GM18873 (cell line): Measurements from ENCODE around the gene STK32B.
"Not testable (repeated sequence)": the region's sequence is repeated elsewhere in the genome, so short reads cannot be mapped to it uniquely, and the experiment has no call there.

ENCODE experiments used
- ATAC-seq: cut with Tn5 transposase; IDR thresholded peaks from one replicate; pipeline ENCODE4 v1.9.1; 2021; ENCODE audit warnings: mild to moderate bottlenecking, moderate library complexity, moderate number of reproducible peaks; ENCODE audit not compliant: unreplicated experiment, low FRiP score

Gene STK32B

DNA sequence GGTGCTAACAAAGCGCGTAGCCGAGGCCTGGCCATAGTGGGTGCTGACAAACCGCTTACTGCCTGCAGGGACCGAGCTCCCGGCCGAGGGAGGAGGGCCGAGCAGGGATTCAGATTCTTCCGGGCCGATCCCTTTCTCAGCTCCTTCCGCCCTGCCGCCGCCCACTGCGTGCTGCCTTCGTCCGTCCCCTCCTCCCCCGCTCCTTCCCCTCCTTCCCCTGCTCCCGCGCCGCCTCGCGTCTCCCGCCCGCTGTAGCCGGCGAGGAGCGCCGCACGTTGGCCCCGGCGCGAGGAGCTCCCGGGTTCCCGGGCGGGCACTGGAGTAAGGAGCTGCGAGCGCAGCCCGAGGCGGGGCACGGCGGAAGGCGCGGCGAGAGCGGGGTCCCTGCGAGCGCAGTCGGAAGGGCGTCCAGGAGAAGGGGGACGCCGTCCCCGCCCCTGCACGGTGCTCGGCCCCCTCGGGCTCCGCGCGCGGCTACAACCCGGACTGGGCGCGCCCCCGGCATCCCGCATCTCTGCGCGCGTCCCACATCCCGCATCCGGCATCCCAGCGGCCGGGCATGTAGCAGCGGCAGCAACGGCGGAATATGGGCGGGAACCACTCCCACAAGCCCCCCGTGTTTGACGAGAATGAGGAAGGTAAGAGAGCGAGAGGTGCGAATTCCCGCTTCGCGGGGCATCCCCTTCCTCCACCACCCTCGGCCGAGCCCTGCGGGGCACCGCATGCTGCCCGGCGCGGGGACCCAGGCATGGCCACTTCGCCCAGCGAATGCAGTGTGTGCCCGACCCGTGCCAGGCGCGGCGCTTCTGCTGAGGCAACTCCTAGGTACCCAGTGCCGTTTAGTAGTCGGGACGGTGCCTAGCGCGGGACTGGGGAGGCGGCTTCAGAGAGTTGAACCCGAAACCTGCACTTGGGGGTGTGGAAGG lies at the start of gene STK32B:
Gene STK32B, plus strand, starts transcription at position 203 of the 926 bp plus-strand sequence.
- ATAC-seq, result no peak

DNA sequence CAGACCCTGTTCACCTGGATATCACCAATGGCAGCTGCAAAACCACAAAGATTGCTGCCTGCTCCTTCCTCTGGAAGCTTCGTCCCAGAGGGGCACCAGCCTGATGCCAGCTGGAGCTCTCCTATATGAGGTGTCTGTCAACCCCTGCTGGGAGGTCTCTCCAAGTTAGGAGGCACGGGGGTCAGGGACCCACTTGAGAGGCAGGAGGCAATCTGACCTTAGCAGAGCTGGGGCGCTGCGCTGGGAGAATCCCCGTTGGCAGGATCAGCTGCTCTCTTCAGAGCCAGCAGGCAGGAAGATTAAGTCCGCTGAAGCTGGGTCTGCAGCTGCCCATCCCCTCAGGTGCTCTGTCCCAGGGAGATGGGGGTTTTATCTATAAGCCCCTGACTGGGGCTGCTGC lies 49.6 kb upstream of the STK32B start:
- ATAC-seq, result not testable (repeated sequence)

DNA sequence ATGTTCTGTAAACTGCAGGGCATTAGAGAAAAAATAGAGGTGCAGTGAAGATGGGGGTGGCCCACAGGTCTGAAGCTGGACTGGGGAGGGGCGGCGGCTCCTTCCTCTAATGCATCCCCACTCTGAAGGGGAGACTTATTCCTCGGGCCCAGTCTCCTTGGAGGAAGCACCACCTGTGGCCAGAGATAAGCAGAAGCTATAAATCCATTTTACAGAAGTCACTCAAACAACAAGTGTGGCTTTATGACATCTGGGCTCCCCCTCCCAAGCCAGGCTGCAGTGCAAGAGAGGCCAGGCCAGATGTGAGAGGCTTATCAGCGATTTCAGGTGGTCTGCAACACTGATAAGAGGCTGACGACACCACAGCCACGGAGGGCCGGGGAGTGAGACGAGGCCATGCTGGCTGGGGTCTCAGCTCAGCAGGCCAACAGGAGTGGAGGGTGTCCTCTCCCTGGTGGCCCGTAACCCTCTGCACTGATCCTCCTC lies 47.9 kb upstream of the STK32B start:
- ATAC-seq, result no peak

DNA sequence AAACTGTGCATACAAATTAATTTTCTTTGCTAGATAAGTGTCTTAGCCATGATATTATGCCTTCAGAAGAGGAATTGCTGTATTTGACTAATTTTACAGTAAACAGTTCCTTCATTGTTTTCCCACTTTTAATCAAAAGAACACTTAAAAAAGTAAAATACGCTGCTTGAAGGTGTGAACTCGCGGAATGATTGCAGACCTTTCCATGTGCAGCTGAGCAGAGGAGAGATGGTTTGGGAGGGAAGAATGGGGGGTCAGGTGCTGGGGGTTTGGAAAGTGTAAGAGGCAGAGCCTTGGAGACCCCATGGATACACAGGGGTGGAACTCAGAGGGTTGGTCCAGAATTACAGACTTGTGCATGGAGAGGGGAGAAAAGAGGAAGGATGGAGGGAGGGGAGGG lies 47.4 kb upstream of the STK32B start:
- ATAC-seq, result no peak

DNA sequence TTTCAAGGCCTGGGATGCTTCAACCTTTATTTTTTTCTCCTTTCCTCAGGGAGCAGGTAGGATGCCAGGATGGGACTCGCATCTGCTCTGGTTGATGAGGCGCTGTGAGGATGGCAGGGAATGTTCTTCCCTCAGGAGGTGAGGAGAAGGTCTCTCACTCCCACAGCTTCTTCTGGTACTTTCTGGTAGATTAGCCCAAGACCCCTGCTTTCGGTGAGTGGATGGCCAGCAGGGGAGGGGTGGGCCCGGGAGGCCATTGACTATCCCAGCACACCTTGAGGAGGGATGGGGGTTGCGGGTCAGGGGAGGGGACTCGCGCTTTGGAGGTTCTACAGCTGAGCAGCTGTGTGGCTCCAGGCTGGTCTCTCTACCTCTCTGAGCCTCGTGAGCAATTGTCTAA lies 46.8 kb upstream of the STK32B start:
- ATAC-seq, result no peak

DNA sequence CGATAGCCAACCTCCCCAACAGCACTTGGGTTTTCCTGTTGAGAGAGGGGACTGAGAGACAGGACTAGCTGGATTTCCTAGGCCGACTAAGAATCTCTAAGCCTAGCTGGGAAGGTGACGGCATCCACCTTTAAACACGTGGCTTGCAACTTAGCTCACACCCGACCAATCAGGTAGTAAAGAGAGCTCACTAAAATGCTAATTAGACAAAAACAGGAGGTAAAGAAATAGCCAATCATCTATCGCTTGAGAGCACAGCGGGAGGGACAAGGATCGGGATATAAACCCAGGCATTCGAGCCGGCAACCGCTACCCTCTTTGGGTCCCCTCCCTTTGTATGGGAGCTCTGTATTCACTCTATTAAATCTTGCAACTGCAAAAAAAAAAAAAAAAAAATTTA lies 44.3 kb upstream of the STK32B start:
- not testable (repeated sequence) for ATAC-seq

DNA sequence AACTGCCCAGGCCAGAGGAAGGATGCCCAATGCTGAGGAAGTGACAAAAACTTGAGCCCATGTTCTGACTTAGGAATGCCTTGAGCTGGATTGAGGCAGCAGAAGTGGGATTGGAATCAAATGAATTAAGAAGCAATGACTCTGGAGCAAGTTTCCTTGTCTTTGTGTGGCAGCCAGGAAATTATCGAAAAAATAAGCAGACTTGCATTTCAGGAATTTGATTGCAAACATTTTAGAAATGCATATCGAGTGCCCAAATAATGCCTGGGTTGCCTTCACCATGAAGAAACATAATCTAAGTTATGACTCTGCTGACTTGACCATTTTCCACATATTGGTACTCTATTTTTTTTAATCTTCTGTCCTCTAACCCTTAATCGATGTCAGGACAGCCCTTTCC lies 41.5 kb upstream of the STK32B start:
- no peak for ATAC-seq

DNA sequence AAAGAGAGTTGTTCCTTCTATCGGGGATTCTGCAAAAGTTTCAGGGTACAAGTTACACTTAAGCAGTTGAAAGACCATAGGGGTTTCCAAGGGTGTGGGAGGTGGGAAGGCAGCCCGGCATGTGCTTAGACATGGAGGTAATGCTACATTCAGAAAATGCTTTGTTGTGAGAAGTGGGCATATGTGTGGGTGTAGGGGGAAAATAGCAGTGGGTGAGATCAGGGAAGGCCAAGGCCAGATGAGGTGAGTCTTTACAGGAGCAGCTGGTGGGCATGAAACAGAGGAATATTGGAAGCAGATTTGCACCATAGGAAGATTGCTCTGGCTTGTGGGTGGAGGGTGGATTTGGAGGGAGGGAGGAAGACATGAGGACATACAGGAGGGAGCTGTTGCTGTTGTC lies 40.3 kb upstream of the STK32B start:
- no peak for ATAC-seq

DNA sequence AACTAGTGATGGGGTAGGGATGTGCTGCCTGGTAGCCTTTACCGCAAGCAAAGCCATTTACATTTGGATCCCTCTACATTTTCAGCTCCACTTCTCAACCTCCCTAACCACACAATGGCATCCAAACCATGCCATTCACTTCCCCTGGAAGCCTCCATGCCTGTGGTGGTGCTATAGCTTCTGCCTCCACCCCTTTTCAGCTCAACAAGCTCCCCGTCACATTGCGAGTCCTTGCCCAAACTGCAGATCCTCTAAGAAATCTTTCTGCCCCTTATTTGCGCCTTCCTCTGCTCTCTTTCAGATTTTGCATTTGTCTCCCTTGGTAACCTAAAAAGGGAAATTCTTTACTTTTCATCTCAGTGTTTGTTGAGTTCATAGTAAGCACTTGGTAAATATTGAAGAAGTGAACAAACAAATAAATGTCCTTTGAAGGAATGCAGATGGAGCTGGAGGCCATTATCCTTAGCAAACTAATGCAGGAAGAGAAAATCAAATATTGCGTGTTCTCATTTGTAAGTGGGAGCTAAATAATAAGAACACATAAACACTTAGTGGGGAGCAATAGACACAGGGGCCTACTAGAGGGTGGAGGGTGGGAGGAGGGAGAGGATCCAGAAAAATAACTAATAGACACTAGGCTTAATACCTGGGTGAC lies 38.9 kb upstream of the STK32B start:
- no peak for ATAC-seq

DNA sequence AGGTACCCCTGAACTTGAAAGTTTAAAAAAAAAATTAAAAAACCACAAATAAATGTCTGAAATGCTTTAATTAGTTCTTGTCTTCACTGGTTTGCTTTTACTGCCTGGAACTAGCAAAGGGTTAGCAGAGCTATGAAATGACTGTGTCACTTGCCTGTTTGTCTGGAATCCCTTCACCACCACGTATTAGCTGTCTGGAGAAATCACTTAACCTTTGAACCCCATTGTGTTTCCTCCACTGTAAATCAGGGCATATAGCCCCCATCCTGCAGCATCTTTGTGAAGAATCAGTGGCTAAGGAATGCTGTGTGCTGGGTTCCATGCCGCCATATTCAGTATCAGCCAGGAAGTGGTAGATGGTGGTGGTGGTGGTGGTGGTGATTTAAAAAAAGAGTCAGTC lies 38.3 kb upstream of the STK32B start:
- ATAC-seq, result no peak

DNA sequence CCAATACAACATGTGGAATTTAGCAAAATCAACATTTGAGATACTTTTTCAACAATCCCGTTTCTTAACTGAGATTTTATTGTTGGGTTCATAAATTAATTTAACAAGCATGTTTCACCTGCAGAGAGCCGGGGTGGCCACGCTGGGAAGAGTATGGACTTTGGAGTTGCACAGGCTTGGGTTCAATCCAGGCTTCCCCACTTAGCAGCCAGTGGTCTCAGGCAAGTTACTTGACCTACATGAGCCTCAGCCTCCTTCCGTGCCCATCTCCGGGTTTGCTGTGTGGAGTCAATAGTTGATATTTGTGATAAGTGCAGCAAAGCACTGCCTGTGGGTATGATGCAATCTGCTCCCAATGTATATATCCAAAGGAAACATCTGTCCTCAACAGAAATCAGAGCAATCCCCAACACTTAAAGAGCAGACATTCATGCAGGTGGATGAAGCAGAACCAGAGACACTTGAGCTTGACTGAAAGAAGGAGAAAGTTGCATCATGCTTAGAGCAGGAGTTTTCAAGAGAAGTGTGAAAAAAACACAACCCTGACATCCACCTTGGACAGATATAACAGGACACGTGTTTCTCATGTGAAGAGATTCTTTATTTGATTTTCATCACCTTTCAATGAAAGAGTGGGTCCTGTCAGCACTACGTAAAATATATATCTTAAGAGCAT lies 37.1 kb upstream of the STK32B start:
- ATAC-seq, result no peak

DNA sequence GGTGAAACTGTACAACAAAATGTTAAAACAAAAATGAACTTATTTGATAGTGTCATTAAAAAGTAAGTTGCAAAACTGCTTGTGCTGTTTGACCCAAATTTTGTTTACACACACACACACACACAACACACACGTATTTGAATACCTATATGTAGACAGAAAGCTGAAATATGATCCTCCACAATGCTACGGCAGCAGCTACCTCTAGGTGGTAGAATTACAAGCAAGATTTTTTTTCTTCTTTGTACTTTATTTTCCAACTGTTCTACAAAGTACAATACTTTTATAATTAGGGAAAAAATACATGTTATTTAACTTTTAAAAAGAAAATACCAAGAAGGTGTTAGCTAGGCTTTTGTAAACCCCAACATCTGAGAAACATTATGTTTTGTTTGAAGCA lies 33.2 kb upstream of the STK32B start:
- ATAC-seq, result no peak

DNA sequence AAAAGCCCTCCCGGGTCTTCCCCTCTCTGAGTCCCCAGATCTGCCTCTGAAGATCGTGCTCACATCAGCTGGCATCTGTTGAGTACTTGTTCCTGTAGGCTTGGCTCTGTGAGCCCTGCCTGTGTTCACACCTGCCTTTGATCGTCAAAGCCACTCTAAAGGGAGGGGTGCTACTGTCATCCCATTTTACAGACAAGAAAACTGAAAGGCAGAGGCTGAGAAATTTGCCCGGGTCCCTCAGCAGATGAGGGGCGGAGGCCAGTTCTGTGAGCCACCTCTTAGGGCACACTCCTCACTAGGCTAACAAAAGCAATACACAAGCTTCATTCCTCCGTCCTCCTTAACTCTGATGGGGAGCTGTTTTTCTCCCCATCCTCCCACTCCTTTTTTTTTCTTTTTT lies 32.7 kb upstream of the STK32B start:
- ATAC-seq, result no peak

DNA sequence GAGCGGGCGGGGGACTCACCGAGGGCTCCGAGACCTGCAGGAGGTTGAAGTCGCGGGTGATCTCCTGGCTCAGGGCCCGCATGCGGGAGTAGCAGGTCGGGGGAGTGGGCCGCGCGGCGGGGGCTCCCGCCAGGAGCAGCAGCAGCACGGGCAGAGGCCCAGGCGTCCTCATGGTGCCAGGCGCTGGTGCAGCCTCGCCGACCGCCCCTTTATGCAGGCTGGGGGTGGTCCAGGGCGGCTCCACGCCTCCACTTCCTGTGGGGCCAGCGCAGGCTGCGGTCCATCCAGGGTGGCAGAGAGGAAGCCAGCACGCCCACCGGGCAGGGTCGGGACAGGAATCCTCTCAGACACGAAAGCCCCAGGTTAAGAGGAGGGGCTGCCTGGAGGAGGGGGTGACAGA lies 32.0 kb upstream of the STK32B start, which contains the start of gene CYTL1:
Gene CYTL1, minus strand, starts transcription at position 185 of the 400 bp plus-strand sequence. Its CDS starts 13 bp downstream, at position 172.
- no peak for ATAC-seq

DNA sequence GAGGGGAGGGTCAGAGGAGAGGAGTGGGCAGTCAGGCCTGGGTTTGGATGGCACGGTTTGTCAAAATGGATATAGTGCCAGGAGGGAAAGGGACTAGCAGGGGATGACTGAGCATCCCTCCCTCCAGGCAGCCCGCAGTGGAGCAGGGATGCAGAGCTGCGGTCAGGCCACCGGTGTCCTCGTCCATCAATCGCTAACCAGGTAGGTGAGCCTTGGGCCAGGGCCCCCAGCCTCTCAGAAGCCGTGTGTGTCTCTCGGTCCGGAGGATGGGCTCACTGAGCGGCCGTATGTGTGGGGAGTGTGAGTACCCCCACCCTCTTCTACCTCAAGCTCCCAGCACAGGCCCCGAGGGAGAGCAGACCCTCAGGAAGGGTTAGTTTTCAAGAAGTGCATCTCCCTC lies 31.5 kb upstream of the STK32B start:
- ATAC-seq, result no peak

DNA sequence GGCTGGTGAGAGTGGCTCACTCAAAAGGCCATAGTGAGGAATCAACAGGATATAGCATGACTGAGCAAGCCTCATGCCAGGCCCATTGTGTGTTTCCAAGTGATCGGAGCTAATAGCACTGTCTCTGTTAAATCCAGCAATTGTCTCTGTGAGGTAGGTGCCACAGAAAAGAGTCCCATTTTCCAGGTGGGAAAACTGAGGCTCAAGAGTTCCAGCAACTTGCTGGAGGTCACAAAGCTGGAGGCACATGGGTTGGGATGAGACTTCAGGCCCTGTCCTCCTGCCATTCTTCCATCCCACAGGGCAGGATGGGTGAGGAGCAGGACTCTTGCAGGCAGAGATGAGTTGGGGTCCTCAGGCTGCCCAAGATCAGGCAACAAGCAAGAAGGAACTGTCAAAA lies 30.9 kb upstream of the STK32B start:
- no peak for ATAC-seq

DNA sequence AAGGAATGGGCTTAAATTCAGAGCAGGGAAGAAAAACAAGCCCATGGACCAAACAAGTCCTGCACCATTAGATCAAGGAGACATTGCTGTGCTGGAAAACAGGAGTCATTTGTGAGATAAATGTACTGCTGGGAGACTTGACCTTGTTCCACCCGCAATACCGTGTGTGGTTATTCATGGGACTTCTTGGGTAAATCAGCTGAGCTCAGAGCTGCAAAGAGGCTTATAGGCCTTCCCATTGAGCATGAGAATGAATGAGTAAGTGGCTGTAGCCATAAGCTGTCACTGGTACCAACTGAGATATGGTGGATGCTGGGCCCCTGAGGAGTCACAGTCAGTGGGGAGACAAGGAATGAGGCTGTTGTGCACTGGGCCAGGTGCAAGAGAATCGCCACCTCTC lies 29.7 kb upstream of the STK32B start:
- ATAC-seq, result no peak

DNA sequence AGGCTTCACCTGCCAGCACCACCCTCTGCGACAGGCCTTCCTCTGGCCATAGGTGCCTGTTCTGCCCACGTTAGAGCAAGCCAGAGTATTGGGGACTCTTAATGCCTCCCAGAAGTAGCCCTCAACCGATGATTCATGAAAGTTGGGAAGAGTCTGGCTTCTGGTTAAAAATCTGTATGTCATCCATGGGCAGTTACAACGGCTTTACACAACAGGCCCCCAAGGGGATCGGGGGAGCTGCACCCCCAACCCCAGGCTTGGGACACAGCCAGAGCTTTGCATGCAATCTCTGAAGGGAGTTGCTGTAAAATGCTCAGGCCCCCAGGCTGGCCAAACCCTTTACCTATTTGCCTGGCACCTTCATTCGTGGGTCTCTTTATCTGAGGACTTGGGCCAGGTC lies 26.6 kb upstream of the STK32B start:
- ATAC-seq, result no peak

DNA sequence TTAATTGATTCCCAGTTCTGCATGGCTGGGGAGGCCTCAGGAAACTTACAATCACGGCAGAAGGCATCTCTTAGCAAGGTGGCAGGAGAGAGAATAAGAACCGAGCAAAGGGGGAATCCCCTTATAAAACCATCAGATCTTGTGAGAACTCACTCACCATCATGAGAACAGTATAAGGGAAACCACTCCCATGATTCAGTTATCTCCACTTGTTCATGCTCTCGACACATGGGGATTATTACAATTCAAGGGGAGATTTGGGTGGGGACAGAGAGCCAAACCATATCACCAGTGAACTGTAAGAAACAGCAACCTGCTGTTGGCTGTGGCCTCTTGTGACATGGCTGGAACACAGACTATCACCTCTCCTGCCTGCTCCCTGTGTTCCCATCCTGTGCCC lies 24.9 kb upstream of the STK32B start:
- no peak for ATAC-seq

DNA sequence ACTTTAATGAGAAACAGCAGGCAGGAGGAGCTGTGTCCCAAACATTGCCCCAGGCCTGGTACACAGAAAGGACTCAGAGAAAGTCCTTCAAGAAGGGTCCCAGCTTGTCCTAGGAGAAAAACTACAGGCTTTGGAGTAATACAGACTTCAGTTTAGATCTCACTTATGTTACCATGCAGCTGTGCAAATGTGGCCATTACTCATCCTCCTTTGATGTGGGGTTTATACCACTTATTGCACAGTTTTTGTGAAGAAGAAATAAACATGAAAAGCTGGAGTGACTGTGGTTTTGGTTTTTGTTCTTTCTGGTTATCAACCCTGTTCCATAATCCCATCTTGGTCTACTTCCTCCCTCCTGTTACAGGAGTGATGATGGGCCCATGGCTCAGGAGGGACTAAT lies 23.9 kb upstream of the STK32B start:
- ATAC-seq, result no peak

DNA sequence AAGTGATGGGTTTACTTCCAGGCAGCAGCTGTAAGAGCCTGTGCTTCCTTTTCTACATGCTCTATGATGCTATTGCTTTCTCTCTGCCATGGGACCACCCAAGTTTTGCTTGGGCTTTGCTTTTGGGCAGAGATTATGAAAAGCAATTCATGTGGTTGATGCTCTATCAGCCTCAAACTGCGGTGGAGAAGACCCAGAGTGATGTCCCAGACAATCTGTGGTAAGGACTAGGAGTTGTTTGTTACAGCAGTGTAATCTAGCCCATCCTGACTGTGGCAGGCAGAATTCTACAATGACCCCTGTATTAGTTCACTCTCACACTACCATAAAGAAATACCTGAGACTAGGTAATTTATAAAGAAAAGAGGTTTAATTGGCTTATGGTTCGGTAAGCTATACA lies 22.8 kb upstream of the STK32B start:
- no peak for ATAC-seq
